ENCODE measurements around the gene ID3.

ID3 gene

DNA sequence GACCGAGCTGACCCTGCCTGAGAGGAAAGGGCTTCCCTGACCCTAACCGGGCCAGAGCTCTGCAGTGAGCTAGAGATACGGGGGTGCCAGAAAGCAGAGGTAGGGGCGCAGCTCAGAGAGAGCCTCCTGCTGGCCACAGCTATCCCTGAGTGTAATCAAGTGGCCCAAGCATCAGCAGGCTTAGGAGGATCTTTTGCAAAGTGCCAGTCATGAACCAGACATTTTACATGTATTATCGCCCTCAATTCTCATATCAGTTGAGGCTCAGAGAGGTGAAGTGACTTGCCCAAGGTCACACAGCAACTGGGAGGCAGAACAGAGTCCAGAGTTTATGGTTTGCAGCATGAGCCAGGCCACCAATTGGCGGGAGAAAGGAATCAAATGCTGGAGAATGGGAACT is 7.0 kb upstream of the ID3 start:
- no peak for DNase-seq (ENCODE audit: low read depth, low spot score)

DNA sequence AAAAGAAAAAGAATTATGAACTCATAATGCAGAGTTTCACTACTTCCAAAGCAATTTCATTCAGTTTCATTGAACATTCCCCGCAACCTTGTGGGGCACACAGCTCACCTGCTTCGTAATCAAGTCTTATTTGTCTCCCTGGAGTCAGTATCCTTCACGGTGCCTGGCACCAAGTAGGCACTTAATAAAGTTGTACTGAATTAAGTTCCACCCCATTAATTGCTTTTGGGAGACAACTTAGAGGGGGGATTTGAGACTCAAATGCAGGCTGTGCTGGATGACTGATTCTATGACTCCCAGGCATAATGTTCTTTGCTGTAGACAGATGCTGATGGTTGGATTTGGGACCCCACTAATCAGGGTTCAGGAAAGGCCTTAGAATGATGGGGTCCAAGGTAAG is 6.5 kb upstream of the ID3 start:
- DNase-seq (ENCODE audit: low read depth, low spot score), result no peak

DNA sequence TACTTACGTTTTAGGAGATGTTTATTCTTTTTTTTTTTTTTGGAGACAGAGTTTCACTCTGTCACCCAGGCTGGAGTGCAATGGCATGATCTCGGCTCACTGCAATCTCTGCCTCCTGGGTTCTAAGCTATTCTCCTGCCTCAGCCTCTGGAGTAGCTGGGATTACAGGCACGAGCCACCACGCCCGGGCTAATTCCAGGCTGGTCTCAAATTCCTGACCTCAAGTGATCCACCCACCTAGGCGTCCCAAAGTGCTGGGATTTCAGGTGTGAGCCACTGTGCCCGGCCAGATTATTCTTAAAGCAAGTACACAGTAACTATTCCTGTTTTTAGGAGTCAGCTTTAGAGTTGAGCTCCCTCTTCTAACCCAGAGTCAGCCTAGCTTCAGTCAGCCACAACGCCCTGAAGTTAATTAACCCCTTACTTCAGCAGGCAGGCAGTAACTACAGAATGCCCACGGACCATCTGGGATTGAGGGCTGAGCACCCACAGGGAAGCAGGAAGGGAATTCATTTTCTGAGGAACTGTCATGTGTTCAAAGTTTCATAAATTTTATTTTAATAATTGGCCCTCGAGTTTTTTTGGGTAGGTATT is 5.3 kb upstream of the ID3 start:
- peak; percentile 65 for DNase-seq (ENCODE audit: low read depth, low spot score)

DNA sequence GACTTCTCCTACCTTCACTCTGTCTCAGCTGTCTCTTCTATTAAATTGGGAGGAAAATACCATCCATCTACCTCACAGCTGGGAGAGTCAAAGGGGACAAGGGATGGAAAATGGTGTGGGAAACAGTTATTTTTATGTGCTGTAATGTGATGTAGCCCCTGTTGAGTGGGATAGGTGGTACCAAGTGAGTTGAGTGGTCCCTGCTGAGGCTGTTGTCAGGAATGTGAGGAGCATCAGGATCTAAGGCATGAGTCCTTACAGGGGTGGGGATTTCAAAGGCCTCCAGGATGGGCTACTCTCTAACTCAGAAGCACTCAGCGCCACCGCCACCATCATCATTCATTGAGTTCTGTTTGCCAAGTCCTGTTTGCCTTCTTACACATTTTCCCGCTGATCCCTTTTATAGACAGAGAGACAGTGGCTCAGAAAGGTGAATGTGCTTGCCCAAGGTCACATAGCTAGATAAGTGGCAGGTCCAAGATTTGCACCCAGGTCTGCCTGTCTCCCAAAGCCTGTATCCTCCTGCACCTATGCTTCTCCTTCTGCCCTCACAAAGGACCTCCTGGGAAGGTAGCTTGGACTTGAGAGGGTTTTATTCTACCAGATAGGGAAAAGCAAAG is 4.6 kb upstream of the ID3 start:
- no peak for DNase-seq (ENCODE audit: low read depth, low spot score)

DNA sequence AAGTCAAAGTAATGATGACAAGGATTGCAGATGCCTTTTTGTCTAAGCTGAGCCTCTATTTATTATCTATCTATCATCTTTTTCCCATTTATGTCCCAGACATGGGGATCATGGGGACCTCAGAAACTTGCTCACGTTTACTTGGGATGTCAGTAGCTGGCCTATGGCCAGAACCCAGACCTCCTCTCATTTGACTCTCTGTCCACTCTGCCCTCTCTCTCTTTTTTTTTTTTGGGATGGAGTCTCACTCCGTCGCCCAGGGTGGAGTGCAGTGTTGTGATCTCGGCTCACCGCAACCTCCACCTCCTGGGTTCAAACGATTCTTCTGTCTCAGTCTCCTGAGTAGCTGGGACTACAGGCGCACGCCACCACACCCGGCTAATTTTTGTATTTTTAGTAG is 3.7 kb upstream of the ID3 start:
- no peak for DNase-seq (ENCODE audit: low read depth, low spot score)

DNA sequence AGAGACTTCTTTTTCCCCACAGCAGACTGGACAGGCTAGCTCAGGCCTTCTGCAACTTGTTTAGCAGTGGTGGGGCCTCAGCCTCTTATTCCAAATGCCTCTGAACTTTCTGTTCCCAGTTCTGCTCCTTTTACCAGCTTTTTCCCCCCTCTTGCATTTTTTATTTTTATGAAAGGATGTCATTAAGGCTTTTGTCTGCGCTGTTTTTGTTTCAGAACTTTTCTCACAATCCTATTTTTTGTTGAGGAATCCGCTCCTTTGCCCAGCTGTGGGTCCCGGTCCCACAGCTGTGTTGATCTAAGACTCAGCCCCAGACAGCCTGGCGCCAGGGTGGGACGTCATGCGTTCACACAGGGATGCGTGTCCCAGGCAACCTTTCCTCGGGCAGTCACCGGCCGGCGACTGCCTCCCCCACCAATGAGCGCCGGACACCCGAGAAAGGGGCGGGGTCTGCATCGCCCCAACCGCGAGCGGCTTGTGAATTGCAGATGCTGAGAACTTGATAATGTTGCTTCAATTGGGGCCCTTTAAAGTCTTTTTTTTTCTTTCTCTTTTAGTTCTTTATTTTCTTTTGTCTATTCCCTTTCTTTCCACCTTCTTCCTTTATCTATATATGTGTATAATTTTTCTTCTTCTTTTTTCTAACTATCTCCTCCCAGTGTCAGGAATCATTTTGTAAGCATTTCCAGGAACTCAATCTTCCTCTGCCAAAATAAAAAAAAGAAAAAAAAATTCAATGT is 3.0 kb upstream of the ID3 start:
- peak; percentile 98 for DNase-seq (ENCODE audit: low read depth, low spot score)

DNA sequence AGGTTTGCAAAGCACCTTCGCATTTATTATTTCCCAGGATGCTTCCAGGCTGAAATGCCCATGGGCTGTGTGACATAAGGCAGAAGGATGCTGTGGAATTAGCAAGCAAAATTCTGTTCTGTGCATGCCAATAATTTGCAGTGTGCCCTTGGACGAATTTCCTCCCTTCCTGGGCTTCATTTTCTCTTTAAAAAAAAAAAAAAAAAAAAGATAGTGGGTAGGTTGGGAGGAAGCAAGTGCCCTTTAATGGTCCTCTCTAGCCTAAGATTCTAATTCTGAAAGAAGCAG is 2.5 kb upstream of the ID3 start:
- no peak for DNase-seq (ENCODE audit: low read depth, low spot score)

DNA sequence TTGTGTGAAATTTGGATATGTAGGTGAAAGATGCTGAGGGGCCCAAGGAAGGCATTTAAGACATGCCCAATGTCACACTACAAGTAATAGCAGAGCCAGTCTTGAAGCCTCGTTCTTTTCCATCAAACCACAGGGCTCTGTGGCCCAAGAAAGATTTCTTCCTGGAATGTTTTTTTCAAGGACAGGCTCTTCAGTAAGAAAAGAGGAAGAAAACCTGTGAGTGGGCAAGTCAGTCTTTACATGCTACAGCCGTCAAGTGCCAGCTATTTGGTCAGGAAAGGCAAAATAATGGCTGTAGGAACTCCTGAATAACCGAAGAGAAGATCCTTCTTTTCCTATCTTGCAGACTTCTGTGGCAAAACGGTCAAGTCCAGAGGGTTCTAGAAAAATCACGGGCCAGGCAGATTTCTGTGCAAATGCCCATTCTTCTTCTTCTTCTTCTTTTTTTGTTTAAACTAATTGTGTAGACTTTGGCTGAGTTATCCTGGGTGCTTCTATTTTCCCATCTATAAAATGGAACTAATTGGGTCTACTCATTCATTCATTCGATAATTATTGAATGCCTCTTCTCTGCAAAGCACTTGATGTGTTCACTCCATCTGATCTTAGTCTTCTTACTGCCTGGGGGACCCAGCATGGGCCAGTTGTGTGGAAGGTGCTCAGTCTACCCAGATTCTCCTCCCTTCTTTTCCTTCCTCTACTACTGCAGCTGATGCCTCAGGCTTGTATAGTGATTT is 1.9 kb upstream of the ID3 start:
- DNase-seq (ENCODE audit: low read depth, low spot score), result peak; percentile 39

DNA sequence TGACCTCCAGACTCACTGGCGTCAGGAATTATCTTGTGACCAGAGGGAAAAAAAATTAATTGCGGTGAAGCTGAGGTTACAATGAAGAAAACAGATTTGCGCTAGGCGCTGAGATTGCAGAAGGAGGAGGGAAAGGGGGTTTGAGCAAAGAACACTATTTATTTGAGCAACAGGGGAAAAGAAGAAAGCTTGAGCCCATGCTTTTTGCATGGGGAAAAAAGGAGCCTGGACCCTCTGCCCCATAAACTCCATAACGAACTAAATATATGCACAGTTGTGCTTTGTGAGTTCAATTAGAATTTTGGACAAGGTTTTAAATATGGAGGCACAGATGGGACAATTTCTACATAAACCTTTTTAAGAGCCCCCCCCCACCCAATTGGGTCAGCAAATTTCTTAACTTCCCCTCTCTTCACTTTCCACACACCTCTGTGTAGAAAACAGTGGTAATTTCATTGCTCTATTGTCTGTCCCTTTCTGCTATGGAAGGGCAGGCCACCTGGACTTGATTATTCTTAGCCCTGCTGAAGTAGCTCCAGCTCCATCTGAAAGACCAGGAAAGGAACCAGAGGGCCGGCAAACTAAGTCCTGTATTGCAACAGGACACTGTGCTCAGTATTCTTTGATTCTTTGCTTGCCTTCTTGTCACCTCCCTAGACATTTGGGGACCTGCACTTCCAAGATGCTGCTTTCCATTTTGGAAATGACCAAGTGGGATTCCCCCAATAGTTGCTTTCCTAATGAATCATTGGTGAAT is 862 bp upstream of the ID3 start:
- no peak for DNase-seq (ENCODE audit: low read depth, low spot score)

DNA sequence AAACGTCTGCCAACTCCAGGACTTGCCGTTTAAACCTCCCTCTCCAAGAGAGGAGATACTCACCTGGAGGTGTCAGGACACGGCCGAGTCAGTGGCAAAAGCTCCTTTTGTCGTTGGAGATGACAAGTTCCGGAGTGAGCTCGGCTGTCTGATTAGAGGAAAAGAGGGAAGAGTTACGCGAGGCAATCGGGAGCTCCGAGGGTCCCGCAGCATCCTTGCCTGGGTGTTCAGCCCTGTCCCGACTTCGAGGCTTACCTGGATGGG is 497 bp downstream of the ID3 start:
- DNase-seq (ENCODE audit: low read depth, low spot score), result no peak

DNA sequence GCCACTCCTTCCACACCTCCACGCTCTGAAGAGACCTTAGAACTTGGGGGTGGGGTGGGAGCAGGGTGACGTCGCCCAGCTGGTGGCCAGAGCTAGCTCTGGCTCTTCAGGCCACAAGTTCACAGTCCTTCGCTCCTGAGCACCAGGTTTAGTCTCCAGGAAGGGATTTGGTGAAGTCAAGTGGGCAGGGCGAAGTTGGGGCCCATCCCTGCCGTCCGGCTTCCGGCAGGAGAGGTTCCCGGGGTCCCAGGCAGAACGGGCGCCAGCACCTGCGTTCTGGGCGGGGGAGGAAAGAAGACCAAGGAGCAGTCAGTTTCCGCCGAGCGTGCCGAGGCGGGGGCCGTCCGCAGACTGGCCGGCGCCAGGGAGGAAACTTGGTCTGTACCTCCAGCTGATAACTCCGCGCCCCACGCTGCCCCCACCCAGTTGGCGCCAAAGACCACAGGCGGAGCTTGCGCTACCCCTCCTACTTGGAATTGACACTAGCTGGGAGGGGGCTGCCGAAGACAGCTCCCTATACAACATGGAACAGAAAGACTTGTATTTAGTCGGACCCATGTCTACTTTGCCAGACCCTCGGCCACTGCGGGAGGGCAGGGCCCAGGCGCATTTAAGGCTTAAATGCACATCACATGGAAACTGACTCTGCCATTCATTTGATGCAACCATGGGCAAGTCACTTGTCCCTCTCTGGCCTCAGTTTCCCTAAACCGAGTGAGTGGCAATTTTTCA is 995 bp downstream of the ID3 start:
- DNase-seq (ENCODE audit: low read depth, low spot score), result no peak

DNA sequence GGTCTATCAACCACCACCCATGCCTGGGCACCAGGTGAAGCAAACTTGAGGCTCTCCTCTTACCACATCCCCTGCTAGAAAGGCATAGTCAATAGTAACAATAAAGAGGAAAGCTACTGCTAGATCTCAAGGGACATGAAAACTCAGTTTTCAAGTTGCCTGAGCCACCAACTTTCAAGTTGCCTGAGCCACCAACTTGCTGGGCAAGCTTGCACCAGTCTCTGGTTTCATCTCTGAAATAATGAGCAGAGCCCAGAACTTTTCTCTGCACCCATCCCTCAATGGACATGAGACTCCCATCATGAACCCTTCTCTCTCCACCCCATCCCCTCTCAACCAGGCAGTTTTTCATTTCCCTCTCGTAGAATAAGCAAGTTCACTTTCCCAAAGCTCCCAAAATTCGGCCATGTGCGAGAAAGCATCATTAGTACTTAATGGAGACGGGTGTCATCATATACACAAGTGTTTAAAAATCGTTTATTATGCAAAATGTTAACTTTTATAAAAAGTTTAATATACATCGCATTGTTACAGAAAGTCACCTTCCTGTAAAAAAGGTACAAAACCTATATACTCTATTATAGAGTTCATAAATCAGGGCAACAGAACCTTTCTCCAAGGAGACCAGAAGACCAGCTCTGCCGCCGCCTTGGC is 1.7 kb downstream of the ID3 start:
- no peak for DNase-seq (ENCODE audit: low read depth, low spot score)

DNA sequence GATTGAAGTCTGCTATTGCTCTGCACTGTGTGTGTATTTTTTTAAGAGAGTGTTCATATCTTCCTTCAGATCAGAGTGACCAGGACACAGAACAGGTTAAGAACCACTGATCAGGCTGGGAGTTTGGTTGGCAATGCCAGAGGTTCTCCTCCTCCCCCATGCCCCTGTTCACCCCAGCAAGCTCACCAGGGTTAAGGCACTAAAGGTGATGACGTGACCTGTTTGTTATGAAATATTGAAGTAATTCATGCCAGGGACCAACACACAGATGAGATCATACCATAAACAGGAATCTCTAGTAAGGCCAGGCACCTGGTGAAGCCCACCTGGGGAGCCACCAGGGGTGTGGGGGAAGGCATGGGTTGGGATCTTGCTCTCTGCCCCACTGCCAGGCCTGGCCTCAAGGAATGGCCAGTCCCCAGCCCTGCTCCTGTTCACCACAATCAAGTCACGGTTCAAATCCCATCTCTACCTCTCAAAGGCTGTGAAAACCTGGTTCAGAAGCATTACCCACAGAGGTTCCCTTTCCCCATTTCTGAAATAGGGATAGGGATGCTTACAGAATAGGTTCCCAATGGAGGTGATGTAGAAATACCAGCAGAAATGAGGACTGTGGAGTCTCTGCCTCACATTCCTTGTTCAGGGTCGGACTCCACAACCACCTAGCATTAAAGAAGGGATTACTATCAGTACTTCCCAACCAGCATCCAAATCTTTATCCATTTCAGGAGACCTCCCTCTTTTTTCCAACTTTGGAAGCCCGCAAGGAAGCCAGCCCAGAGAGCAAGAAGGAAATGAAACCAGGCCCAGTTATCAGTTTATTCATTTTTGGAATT is 2.4 kb downstream of the ID3 start:
- DNase-seq (ENCODE audit: low read depth, low spot score), result peak; percentile 58

DNA sequence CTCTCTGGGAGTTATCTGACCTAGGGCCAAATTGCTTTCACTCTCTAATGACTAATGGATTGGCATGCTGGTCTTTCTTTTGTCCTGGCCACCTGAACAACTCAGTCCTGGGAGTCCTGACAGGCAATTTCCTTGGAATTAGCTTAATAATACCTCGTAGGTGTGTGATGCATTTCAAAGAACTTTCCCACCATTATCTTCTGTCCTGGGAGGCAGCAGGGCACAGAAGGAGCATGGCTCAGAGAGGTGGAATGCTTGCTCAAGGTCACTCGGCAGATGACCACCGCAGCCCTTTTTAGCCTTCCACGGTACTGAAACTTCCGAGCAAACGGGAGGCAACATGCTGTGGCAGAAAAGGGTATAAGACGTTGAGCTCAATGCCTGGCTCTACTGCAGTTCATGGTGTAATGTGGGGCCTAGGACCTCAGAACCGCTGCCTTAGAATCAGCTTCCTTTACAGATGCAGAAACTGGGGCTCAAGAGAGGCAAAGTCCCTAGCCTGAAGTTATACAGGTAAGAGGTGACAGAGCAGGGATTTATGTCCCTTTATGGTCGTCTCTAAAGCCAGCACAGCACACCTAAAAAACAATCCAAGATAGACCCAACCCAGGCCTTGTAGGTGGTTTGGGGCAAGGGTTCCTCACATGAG is 3.2 kb downstream of the ID3 start:
- peak; percentile 94 for DNase-seq (ENCODE audit: low read depth, low spot score)

DNA sequence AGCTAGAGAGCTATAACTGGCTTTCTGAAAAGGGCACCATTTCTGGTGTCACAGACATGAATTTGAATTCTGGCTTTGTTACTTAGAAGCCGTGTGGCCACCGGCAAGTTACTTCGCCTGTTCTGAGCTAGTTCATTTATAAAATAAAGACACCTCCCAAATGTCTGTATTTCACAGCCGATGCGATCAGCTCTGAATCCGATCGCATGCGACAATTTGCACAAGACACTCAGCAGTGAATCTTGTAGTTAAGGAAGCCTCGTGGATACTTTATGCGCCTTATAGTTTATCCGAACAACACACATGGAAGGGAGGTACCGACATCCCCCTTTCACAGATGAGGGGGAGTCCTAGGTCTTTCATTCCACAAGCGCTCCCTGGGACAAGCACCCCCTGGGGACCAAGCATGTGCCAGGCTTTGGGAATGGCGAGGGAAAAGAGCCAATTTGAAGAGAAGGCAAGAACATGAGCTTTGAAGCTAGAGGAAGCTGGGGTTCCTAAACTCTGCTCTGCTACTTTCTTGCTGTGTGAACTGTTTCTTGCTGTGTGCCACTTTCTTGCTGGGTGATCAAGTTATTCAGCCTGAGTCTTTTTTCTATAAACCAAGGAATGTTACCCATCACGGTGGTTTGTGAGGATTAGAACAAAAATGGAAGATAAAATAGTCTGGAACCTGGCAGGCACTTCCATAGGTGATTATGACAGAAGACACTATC is 3.9 kb downstream of the ID3 start:
- peak; percentile 74 for DNase-seq (ENCODE audit: low read depth, low spot score)

DNA sequence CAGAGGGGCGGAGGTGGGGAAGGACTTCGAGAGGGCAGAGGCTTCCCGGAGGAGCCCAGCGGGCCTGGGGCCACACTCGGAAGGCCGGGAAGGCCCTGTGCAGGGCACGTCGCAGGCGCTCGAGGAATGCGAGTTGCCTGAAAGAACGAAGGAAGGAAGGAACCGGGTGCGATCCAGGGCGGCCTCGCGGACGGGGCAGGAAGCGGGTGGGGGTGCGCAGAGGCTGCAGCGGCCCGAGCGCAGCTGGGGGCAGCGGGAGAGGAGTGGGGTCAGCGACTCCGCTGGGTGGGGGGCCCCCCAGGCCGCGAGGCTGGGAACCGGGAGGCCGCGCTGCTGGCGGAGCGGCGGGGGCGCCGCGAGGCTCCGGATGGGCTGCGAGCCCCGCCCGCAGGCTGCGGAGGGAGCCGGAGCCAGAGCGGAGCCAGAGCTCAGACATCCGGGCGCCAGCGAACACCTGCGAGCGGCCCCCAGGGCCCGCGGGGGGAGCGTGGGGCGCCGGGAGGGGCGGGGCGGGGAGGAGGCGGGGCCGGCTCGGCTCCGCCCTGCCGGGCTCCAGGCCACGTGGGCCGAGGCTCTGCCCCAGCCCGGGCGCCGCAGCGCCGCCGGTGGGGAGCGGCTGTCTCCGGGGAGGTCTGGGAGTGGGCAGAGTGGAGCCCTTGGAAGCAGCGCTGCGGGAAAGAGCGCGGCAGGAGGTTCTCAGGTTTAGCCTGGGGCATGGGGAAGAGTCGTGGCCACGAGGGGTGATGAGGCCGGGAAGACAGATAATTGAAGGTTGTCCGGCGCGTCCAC is 4.6 kb downstream of the ID3 start:
- peak; percentile 94 for DNase-seq (ENCODE audit: low read depth, low spot score)

DNA sequence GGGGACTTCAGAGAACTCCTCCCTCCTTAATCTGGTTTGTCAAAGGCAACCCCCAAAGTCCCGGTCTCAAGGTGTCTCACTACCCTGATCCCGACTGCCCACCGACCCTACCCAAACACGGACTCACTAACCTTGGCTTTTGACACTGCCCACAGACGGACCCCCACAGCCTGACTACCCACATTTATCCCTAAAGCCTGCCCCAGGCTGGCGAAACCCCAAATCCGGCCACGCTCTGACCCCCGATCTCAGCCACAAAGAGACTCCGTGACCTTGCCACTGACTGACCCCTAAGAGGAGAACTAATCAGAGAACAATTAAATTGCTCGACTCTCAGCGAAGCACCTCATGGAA is 5.2 kb downstream of the ID3 start:
- peak; percentile 50 for DNase-seq (ENCODE audit: low read depth, low spot score)

All from ELF-1 (cell line).